ENCODE results near the gene SPTB. TPM values are rescaled to one million over a fixed set of nuclear protein-coding genes. Genes with fewer than 3 reads are reported as not detected.

SPTB gene
- total RNA-seq, 1 experiment from 2014 or later = 0.13 TPM

DNA sequence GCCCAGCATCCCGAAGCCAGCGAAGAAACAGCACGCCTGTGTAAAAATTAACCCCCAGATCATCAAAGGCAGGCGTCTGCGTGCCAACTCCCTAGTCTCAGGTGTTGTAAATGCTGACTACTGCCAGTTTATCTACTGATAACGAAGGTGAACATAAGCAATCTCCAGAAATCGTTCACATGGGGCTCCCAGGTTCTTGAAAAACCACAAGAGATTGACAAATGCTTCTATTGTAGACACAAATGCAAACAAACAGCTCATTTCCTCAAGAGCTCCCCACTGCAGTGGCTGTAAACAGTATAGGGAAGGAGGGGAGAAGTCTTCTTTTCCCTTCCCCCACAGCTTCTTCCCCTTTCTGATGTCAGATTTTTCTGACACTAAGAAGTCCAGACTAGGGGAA lies 180.8 kb downstream of the SPTB start:
- intact Hi-C loops (cut with micrococcal nuclease; ENCODE audit: unreplicated experiment) (no loop called here), in situ Hi-C loops (cut with HindIII; ENCODE audit: low pct_unique_long_range_greater_than_20kb, low sequenced_read_pairs) (no loop called here)
- BruUV-seq (replicated peaks) = no TSS peak
- ChIA-PET CTCF (no interaction called here), POLR2A (no interaction called here)
- no peak for DNase-seq (ENCODE audit: low read depth, low spot score)
- no peaks in the 10 kb centered on the region for H3K27me3 ChIP-seq (ENCODE audit: control insufficient read depth, insufficient read depth, low read length)
- H3K4me3 ChIP-seq (ENCODE audit: low read depth in 2 of 2, low read length in 2 of 2) = no peak overlapping the region
- TF ChIP-seq, protein P1, sequence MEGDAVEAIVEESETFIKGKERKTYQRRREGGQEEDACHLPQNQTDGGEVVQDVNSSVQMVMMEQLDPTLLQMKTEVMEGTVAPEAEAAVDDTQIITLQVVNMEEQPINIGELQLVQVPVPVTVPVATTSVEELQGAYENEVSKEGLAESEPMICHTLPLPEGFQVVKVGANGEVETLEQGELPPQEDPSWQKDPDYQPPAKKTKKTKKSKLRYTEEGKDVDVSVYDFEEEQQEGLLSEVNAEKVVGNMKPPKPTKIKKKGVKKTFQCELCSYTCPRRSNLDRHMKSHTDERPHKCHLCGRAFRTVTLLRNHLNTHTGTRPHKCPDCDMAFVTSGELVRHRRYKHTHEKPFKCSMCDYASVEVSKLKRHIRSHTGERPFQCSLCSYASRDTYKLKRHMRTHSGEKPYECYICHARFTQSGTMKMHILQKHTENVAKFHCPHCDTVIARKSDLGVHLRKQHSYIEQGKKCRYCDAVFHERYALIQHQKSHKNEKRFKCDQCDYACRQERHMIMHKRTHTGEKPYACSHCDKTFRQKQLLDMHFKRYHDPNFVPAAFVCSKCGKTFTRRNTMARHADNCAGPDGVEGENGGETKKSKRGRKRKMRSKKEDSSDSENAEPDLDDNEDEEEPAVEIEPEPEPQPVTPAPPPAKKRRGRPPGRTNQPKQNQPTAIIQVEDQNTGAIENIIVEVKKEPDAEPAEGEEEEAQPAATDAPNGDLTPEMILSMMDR (IDR thresholded peaks at IDR 0.05) = no peak
- TF ChIP-seq TCF7L2 (IDR thresholded peaks at IDR 0.05; ENCODE audit: low read depth, low read length) (no peak), SIN3A (IDR thresholded peaks at IDR 0.05; ENCODE audit: borderline replicate concordance, insufficient read depth, low read depth, low read length) (no peak), POLR2AphosphoS5 (IDR thresholded peaks at IDR 0.05; ENCODE audit: low read depth, low read length) (no peak)
- TF ChIP-seq, protein P2, sequence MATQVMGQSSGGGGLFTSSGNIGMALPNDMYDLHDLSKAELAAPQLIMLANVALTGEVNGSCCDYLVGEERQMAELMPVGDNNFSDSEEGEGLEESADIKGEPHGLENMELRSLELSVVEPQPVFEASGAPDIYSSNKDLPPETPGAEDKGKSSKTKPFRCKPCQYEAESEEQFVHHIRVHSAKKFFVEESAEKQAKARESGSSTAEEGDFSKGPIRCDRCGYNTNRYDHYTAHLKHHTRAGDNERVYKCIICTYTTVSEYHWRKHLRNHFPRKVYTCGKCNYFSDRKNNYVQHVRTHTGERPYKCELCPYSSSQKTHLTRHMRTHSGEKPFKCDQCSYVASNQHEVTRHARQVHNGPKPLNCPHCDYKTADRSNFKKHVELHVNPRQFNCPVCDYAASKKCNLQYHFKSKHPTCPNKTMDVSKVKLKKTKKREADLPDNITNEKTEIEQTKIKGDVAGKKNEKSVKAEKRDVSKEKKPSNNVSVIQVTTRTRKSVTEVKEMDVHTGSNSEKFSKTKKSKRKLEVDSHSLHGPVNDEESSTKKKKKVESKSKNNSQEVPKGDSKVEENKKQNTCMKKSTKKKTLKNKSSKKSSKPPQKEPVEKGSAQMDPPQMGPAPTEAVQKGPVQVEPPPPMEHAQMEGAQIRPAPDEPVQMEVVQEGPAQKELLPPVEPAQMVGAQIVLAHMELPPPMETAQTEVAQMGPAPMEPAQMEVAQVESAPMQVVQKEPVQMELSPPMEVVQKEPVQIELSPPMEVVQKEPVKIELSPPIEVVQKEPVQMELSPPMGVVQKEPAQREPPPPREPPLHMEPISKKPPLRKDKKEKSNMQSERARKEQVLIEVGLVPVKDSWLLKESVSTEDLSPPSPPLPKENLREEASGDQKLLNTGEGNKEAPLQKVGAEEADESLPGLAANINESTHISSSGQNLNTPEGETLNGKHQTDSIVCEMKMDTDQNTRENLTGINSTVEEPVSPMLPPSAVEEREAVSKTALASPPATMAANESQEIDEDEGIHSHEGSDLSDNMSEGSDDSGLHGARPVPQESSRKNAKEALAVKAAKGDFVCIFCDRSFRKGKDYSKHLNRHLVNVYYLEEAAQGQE (IDR thresholded peaks at IDR 0.05; ENCODE audit: insufficient read depth in 1 of 2, low read depth in 2 of 2, low read length in 1 of 2) = no peak
- no peaks in the 10 kb centered on the region for H3K36me3 ChIP-seq (ENCODE audit: control insufficient read depth, insufficient read depth, low read length)
- no peak for ATAC-seq
- H3K9me3 ChIP-seq (ENCODE audit: control insufficient read depth, insufficient read depth, low read depth, low read length) = no peaks in the 10 kb centered on the region
- H3K4me1 ChIP-seq (ENCODE audit: control insufficient read depth, insufficient read depth, low read length) = peaks cover 7% of the 10 kb centered on the region
- no peak overlapping the region for H3K27ac ChIP-seq (ENCODE audit: low read length)

DNA sequence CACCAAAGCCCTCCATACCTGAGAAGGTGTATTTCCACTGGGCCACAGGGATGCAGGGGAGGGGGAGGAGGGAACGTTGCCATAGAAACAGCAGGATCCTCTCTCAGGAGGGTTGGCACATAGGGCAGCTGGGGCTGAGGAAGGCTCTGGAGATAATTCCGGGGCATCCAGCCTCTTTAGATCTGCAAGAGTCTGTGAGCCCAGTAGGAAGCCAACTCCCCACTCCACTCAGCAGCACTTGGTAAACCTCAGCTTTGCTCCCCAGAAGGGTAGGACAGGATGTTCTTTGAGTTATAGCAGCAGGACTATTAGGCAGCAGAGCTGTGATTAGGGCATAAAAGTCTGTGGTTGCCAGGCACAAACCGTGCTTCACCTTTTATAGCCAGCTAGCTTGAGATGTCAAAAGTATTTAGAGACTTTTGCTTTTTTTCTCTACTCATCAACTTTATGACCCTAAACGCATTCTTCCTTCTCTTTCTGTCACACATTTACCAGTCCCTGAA lies 183.3 kb downstream of the SPTB start:
- TF ChIP-seq SIN3A (IDR thresholded peaks at IDR 0.05; ENCODE audit: borderline replicate concordance, insufficient read depth, low read depth, low read length) (no peak), TCF7L2 (IDR thresholded peaks at IDR 0.05; ENCODE audit: low read depth, low read length) (no peak), POLR2AphosphoS5 (IDR thresholded peaks at IDR 0.05; ENCODE audit: low read depth, low read length) (no peak)
- TF ChIP-seq, protein P2 (IDR thresholded peaks at IDR 0.05; ENCODE audit: insufficient read depth in 1 of 2, low read depth in 2 of 2, low read length in 1 of 2) = no peak
- TF ChIP-seq, protein P1 (IDR thresholded peaks at IDR 0.05) = no peak
- no peak for ATAC-seq
- CTCF ChIA-PET = no interaction called here
- H3K4me3 ChIP-seq (ENCODE audit: low read depth in 2 of 2, low read length in 2 of 2) = no peak overlapping the region
- DNase-seq (ENCODE audit: low read depth, low spot score) = no peak
- no peak overlapping the region for H3K27ac ChIP-seq (ENCODE audit: low read length)
- no peaks in the 10 kb centered on the region for H3K27me3 ChIP-seq (ENCODE audit: control insufficient read depth, insufficient read depth, low read length)
- H3K4me1 ChIP-seq (ENCODE audit: control insufficient read depth, insufficient read depth, low read length) = no peaks in the 10 kb centered on the region
- BruUV-seq (replicated peaks) = no TSS peak
- no peaks in the 10 kb centered on the region for H3K36me3 ChIP-seq (ENCODE audit: control insufficient read depth, insufficient read depth, low read length)
- no peaks in the 10 kb centered on the region for H3K9me3 ChIP-seq (ENCODE audit: control insufficient read depth, insufficient read depth, low read depth, low read length)
- intact Hi-C loops (cut with micrococcal nuclease; ENCODE audit: unreplicated experiment) = no loop called here
- POLR2A ChIA-PET = interaction anchor here (0.6 kb wide), 1 partner anchor 8 kb away, joined by 6 read pairs; no protein-coding TSS in a partner anchor
- in situ Hi-C loops (cut with HindIII; ENCODE audit: low pct_unique_long_range_greater_than_20kb, low sequenced_read_pairs) = no loop called here
